Activated CD4-positive, alpha-beta T cell treated with anti-CD3 and anti-CD28 coated beads for 1 hour (primary cell): ENCODE measurements around the gene GRM8.
"Not testable (repeated sequence)": the region's sequence is repeated elsewhere in the genome, so short reads cannot be mapped to it uniquely, and the experiment has no call there.

ENCODE experiments used
- DNase-seq: peaks from one replicate; pipeline ENCODE4 v3.0.0-alpha.2; 2020

Gene GRM8

DNA sequence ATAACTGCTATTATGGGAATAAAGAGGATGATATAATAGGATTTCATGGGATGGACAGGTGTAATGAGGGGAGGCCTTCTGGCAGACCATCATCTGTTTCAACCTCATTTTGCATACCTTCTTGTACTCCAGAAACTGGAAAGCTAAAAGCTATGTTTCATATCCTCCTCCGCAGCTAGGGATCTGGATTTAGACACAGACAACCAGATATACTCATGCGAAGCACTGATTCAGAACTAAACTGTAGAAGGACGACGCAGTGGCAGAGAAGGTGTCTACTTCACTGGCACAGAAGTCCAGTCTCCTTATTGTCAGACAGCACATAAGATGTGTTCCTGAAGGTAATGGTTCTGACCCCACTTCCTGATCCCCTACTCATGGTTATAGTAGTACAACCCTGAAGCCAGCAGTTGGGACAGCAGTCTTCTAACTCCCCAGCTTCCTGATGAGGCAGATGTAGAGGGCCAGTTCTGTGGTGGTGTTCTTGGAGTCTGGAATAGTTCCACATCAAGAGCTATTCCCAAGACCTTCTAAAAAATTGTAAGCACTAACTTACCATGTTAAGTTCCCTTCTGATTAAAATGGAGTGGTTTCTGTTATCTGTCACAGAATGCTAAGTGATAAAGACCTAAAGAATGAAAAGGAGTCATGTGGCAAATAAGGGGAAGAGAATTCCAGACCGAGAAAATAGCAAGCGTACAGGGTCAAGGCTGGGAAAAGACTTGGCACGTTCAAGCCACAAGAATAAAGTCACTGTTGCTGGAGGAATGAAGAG, 550.3 kb downstream of the GRM8 start:
- no peak for DNase-seq

DNA sequence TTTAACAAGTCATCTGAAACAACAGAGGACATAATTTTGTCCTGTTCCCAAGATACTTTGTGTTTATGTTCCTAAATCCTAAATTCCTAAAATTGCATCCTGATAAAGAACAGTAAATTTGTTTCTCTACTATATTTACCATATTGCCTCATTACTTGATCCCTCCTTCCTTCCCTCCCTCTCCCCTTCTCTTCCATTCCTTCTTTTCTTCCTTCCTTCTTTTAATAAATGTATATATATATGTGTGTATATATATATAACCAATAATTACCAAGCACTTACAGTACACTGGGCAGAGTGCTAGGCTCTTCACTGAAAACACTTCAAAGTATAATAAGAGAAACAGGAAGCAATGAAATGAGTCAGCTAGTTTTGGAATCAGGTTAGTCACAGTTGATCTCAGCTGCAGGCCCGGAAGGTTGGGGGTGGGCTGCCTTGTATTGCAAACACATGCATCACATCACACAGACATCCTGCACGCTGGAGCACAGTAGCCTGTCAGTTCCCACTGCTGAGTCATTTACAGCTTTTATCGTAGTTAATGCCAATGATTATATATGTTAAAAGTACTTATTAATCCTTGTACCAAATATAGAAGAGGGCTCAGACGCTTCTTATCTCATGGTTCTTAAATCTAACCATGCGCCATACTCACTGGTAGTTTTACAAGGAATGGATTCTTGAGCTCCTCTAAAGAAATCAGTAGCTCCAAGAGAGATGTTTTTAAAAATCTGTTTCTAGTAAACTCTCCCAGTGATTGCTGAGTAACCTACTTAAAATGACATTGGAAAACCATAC, 551.7 kb downstream of the GRM8 start:
- DNase-seq = no peak

DNA sequence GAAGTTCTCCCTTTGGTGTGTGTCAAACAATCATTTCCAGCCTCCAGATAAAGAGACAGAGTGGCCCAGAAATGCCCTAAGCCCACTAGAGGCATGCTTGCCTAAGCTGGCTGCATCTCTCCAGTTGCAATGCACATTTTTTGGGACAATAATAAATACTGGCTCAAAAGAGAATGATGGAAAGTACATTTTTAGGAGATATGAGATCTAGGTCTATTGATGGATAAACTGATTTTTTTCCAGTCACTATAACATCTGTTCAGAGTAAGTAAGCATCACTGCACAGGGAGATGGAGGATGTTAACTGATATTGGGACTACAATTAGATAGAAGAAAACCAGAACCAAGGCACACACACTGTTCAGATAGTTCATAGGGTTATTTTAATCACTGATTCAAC, 553.0 kb downstream of the GRM8 start:
- DNase-seq = no peak

DNA sequence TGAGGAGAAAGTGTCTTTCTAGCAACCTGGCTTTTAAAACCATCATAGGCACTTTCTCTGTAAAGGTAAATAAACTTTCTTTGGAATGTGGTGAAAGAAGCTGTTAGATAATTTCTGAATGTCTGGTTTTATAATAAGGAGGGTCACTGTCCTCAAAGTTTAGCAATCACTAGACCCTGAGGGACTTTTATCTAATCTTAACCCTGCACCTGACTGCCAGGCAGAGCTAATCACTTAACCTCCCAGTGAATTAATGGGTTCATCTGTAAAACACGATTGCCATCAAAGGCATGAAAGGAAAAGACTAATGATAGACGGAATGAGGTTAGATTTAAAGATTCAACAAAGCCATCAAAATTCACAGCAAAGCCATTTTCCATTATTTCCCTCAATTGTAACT, 553.8 kb downstream of the GRM8 start:
- DNase-seq = no peak

DNA sequence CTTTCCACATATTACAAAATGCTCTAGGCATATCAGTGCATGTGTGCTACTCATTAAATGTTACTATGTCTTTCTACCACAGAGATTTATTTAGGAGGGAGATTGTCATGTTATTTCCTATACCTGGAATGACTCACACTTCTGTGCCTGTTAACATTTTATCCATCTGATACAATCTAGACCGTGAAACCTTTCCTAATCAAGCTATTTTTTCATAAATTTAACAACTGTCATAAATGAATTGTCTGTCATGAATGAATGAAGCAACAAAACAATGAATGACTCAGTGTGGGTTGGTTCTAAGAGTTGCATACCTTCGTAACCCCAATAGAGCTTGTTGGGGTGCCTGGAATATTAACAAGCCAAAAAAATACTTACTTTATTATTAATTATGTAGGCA, 554.3 kb downstream of the GRM8 start:
- no peak for DNase-seq

DNA sequence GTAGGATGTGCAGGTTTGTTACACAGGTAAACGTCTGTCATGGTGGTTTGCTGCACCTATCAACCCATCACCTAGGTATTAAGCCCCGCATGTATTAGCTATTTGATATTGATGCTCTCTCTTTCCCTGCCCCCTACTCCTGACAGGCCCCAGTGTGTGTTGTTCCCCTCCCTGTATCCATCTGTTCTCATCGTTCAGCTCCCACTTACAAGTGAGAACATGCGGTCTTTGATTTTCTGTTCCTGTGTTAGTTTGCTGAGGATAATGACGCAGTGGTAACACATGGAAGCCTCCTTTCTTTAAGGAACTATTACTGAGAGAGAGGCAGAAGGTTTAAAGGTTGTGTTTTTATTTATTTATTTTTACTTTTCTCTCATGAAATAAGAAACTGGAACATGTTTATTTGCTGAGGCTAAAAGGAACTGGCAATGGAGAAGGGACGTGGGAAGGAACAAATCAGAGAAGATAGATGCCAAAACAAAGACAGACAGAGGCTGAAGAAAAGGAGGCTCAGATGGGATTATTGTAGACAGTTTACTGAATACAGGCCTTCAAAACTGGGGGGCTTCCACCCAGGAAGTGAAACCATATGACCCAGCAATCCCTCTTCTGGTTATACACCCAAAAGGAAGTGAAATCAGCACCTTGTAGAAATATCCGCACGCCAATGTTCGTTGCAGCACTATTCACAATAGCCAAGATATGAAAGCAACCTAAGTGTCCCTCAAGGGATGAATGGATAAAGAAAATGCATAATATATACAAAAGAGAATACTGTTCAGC, 556.3 kb downstream of the GRM8 start:
- DNase-seq = no peak

DNA sequence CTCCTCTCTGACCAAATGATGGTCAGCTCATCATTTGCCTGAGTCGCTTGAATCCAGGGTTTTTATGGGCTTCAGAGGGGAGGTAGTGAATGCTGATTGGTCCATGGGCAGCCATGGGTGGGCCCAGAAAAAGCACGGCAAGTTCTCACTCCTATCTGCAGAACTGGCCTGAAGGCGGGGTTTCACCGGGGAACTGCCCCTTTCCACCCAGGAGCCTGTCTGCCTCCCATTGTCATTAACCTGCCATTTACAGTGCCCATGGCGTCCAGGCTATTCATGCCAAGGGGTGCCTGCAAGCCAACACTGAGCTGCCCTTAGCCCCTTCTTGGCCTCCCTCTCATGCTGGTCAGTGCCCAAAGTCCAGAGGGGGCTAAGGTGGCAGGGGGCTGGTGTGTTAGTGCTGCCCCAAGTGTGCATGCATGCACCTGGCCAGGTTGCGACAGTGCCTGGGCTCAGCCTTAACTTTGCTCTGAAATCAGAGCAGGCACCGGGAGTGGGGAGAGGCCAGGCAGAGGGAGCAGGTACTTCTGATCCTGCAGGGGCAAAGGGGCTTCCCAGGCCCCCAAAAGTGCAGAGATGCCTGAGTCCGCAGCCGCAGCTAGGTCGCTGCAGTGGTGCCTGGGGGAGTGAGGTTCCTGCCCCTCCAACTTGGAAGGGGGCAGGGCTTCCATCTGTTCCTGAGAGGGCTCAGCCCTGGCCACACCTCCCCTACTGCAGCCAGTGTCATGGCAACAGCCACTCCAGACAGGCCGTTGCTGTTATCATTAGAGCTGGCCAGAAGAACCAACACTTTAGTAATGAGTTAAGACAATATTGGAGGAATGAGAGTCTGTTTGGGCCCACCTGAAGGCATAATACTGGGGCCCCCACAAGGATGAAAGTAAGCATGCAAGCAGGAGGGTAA, 561.6 kb downstream of the GRM8 start:
- DNase-seq = no peak

DNA sequence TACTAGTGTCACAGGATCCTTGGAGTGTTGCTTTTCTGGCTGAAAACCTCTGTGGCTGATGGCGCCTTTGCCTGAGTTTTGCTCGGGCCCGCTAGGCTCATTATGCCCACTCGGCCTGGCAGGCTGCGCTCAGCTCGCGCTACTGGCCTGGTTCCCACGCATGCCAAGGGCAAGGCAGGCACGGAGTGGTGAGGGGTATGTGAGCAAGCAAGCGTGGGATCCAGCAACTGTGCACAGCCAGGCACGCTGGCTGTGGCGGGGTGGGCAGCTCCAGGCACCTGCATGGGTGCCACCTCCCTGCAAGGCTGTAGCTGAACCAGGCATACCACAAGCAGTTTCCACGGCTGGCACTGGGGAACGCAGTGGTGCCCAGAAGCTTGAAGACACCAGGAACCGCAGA, 562.6 kb downstream of the GRM8 start:
- DNase-seq = no peak

DNA sequence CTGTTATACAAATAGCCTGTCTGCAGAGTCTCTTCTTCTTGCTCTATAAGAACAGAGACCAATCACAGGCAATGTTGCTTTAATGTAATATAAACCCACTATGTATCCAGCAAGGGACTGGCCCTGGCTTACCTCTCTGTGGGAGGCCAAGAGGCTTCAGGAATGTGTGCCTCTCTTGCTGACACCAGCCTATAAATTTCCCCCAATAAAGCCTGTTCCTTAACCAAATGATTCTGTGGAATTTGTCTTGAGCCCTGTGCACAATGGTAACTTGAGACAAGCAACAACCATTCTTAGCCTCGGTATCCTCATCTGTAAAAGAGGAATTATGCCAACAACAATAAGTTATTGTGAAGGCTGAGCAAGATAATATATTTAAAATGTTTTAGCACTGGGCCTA, 563.7 kb downstream of the GRM8 start:
- DNase-seq = no peak

DNA sequence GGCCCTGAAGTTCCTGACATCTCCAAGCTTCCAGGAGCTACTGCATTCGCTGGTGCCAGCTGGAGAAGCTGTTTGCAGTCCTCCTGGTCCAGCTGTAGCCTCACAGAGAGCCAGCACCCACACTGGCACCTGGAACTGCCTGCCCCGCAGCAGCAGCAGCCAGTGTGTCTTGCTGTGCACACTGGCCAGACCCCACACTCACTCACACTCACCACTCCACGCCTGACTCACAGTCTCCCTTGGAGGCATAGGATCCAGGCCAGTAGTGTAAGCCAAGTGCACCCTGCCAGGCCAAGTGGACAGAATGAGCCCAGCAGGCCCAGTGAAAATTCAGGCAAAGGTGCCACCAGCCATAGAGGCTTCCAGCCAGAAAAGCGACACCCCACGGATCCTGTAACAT, 566.3 kb downstream of the GRM8 start:
- DNase-seq = no peak

DNA sequence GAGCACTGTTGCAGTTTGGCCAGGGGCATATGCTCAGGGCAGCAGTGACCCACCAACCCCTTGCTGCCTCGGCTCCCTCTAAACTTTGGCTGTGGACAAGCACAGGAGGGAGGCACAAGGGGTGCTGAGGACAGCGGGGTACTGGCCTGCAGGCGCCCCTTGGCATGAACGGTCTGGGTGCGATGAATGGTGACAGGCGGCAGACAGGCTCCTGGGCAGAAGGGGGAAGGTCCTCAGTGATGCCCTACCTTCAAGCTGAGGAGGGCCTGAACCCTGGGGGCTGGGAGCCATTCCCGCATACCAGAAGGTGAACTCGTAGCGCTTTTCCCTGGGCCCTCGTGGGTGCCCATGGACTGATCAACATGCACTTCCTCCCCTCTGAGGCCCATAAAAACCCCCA, 567.1 kb downstream of the GRM8 start:
- no peak for DNase-seq

DNA sequence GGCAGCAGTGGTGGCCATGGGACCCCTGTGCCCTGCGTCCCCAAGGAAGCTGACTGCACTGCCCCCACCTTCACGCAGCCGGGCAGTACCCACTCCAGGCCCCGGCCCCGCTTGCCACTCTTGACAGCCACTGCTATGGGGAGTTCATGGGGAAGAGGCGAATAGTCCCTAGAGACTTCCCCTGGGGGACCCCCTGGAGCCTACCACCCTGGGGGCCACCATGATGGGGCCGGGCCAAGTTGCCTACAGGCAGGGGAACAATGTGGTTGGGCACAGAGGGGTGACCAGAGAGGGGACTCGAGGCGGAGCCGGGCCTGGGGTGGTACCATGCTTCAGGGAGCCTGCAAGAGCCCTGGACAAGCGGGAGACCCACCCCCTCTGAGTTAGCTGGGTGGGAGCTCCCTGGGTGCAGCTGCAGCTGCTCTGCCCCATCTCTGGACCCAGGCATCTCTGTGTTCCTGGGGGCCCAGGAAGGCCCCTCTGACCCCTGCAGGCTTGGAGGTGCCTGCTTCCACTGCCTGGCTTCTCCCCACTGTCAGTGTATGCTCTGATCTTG, 567.6 kb downstream of the GRM8 start:
- DNase-seq = no peak

DNA sequence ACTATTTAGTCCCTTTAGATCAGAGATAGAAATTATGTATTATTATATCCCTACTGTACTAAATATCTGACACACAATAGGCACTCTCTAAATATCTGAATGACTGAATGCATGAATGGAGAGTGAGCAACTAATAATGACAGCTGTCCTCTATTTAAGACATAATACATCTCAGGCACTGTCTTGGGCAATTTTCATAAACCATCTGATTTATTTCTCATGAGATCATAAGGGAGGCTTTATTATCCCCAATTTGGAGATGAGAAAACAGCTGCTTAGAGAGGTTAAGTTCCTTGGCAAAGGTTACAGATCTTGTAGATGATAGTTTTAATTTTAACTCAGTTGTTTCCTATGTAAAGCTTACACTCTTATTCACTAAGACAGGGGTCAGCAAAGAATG, 570.6 kb downstream of the GRM8 start:
- no peak for DNase-seq

DNA sequence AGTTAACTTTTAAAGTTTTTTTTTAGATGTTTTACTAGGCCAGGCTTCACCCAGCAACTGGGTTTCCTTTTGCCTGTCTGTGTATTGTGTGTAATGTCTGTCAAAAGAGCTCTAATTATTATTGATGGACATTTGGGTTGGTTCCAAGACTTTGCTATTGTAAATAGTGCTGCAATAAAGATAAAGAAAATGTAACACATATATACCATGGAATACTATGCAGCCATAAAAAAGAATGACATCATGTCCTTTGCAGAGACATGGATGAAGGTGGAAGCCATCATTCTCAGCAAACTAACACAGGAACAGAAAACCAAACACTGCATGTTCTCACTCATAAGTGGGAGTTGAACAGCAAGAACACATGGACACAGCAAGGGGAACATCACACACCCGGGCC, 584.0 kb downstream of the GRM8 start:
- DNase-seq = not testable (repeated sequence)

DNA sequence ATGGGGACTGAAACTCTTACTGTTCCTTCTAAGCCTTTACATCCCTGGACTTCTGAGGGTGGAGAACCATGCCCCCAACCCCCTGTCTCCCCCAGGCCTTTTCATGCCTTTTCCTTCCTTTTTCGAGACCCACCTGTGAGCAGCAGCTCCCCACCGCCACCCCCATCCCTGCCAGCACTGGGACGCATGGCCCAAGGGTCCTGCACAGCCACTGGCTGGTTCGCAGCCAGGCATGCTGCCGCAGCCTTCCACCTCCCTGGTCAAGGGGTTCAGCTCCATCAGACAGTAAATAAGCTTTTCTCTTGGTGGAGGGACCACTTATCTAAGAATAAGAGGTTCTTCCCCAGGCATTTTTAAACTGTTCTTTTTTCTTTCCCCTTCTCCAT, 584.4 kb downstream of the GRM8 start:
- DNase-seq = no peak

DNA sequence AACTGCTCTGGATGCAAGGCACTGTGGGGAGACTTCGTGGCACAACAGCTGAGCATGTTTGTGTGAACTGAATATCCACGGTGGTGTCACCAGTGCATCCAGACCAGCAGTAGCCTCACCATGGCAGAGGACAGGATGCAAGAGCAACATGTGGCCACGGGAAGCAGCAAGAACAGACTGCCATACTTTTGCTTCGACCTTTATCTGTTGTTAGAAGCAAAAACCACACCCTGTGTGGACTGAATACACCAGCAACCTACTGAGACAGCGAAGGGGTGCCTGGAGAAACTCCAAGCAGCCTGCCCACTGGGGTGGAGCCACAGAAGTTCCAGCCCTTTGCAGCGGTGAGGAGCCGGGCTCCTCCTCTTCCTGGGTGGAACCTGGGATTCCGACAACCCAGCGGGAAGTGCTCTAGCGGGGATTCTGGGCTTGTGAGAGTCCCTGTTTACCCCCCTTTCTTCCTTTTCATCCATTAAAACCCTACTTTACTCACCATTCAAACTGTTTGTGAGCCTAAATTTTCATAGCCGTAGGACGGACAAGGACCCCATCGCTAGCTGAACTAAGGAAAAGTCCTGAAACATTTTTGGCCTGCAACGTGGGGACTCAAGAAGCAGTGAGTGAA, 584.9 kb downstream of the GRM8 start:
- DNase-seq = no peak

DNA sequence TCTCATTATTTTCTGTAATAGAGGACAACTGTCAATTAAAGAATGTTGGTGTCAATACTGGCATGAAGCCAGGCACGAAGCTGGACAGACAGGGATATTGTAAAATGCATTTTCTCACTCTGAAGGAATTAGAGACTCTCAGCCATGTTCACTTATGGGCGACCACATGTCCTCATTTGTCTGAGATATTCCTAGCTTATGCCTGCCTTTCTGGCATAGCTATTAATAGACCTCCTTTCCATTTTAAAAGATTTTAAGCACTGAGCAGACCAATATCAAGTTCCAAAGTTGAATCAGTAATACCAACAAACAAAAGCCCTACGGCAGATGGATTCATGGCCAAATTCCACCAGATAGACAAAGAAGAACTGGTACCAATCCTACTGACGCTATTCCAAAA, 589.9 kb downstream of the GRM8 start:
- DNase-seq = no peak

DNA sequence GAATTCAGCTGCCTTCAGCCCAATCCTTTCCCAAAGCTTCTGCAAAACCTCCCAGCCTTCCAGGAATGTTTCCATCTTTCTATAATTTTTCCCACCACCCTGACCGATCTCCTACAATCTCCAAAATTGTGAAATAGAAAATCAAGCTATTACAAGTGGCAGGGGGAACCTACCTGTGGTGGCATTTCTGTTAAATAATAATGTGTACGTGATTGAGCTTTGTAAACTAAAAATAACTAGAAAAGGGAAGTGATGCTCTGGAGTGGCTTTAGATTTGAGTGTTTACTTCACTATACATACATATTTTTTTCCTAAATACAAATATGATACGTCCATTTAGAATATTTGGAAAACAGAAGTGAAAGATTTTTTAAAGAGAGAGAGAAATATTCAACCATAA, 593.6 kb downstream of the GRM8 start:
- no peak for DNase-seq

DNA sequence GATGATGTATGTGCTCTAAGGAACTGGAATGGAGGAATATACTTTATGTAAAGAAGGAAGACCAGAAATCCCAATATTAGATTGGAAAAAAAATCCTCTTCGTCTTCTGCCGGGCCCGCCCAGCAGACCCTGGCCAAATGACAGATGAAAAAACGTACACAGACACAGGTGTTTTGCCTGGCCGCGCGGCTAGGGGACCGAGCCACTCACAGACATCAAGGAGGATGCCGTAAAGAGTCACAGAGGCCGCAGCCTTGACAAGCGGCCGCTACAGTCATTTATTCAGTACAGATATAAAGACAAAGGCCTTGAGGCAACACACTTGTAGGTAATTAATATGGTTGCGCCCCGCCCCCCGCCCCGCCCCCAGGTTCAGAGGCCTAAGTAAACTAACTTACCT, 594.1 kb downstream of the GRM8 start:
- DNase-seq = no peak

DNA sequence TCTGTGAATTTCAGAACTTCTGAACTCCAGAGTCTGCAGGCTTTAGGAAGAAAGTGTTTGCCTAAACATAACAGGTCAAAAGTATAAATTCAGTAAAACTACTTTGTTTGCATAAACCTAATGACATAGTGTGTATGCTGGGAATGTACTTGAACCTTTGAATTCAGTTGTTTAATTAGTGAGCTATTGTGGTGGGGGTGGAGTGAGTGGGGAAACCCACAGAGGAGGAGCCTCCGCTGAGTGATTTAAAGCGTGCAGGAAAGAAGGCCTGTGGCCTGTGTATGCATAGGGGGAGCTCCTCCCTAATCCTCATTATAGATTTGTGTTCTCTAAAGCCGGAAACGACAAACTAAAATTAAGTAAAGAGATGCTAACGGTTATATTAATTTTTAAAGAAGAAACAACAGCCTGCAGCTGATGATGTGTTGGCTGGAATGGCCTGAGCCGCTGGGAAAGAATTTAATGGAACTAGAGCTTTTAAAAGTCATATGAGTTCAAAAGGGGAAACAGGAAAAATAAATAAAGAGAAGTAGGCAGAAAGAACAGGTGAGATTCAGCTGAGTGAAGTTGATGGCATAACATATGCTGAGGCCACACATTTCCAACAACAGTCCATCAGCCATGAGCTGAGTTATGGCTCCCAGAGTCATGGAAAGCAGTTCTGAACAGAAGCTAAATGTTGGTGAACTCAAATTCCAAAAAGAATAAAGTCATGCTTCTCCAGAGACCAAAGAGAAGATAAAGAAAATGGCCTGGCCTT, 595.0 kb downstream of the GRM8 start:
- no peak for DNase-seq

DNA sequence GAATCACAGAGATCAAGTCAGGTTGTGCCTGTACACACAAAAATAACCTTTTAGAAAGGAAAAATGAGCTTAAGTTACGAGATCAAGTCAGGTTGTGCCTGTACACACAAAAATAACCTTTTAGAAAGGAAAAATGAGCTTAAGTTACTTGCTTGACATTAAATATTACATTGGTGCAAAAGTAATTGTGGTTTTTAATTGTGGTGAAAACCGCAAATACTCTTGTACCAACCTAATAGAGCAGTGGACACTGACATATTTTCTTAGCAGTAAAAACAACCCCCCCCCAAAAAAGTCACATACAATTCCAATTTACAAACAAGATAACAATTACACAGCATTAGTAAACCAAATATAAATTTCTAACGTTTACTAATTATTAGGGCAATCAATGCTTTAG, 595.6 kb downstream of the GRM8 start:
- no peak for DNase-seq
